ENCODE measurements around the gene CLEC3A.

CLEC3A gene

DNA sequence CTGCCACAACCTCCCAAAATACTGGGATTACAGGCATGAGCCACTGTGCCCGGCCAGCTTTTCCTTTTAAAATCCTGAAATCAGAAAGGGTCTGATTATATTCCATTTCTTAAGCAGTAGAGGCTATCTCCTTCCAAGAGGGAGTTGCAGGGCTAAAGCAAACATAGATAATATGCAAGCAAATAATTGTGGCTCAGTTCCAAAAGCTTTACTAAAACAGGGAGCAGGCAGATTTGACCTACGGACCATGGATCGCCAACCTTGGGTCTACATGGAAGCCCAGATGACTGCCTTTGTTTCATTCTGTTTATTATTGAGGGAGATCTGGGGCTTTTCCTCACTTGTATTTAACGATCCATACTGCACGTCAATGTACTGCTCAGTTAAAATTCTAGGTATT is 38.5 kb downstream of the CLEC3A start:
- Mint-ChIP-seq H3K4me3 (no peak overlapping the region), H3K9me3 (no peaks in the 10 kb centered on the region), H3K36me3 (no peaks in the 10 kb centered on the region), H3K27ac (no peak overlapping the region), H3K27me3 (peaks cover 5% of the 10 kb centered on the region), H3K4me1 (no peaks in the 10 kb centered on the region)

DNA sequence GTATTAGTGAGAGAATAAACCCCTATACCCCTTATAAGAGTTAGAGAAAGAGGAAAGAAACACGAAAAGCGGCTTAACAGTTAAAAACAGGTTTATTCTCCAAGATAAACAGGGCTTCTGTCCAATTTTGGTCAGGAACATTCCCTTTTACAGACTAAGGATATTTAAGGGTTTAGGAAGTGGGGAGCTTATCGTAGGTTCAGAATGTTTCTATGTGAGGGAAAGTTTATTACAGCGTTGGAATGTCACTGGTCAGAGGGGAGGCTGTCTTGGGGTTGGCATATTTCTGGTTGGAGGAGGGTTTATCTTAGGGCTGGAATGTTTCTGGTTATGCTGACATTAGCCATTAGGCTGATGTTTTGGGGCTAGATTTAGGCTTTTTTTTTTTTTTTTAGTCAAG is 43.0 kb downstream of the CLEC3A start:
- H3K27me3 Mint-ChIP-seq = peaks cover 5% of the 10 kb centered on the region

DNA sequence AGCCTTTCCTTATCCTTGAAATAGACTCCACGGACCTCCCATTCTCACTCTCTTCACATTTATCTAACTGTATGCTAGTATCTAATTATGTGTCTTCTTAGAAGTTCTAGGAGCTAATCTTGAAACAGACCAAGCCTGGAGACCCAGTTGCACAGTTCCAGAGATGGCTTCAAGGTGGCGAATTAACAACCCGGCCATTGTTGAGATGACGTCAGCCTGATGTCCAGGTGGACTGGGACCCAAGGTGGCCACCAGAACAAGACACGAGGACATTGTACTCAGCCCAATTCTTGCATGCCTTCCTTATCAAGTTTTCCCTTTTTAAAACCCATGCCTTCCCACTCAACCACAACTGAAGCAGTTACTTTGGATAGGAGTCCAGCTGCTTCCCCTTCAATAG is 47.6 kb downstream of the CLEC3A start:
- Mint-ChIP-seq H3K4me3 (no peak overlapping the region), H3K4me1 (no peaks in the 10 kb centered on the region), H3K27me3 (peaks cover 7% of the 10 kb centered on the region), H3K27ac (no peak overlapping the region), H3K36me3 (no peaks in the 10 kb centered on the region), H3K9me3 (no peaks in the 10 kb centered on the region)

More for the DNA sequence above, 43.0 kb downstream of the CLEC3A start:
- Mint-ChIP-seq H3K9me3 (no peaks in the 10 kb centered on the region), H3K36me3 (no peaks in the 10 kb centered on the region), H3K27ac (no peak overlapping the region), H3K4me1 (no peaks in the 10 kb centered on the region), H3K4me3 (no peak overlapping the region)

DNA sequence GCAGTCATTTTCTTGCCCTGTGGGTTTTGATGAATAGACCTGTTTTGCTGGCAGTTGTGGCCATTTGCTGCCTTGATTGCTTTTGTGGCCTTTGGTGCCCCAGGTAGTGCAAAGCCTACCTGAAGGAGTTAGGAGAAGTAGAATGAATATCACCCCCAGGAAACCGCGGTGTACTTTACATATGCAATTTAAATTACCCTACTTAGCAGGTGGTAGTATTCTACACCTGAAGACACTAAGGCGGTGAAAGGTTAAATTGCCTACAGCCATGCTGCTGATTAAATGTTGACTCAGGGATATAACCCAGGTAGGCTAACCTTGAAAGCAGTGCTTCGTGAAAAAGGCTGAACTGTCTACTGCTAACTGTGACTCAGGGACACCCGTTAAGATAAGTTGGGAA is 49.9 kb downstream of the CLEC3A start:
- Mint-ChIP-seq H3K9me3 (no peaks in the 10 kb centered on the region), H3K4me3 (no peak overlapping the region), H3K4me1 (no peaks in the 10 kb centered on the region), H3K27ac (no peak overlapping the region), H3K27me3 (peaks cover 4% of the 10 kb centered on the region), H3K36me3 (no peaks in the 10 kb centered on the region)

DNA sequence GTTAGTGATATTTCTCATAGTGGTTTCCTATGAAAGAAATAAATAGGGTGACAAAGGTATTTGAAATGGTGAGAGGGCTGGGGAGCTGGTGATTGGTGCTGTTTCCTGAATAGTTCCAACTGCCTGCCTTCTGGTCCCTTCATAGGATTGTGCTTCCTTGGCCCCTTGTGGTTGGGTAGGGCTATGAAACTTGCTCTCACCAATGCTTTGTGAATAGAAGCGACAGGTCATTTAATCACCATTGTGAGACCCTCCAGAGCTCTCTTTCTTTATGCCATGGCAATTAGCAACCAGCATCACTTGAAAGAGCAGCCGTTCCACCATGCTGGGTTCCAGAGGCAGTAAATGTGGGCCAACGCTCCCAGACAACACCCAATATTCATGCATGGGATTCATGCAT is 53.5 kb downstream of the CLEC3A start:
- Mint-ChIP-seq H3K27me3 (peaks cover 2% of the 10 kb centered on the region), H3K27ac (no peak overlapping the region), H3K4me3 (no peak overlapping the region)

DNA sequence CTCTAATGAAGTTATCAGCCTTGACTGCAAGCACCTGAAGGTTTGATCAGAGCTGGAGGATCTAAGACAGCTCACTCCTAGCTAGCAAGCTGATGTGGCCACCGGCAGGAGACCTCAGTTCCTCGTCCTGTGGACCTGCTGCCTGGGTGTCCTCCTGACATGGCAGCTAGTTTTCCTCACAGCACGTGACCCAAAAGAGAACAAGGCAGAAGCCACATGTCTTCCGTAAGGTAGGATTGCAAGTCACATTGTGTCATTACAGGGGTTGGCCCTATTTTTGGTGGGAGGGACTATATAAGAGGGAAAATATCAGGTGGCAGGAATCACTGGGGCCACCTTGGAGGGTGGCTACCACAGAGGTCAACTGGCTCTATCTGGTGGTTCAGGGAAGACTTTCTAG is 59.0 kb downstream of the CLEC3A start:
- H3K4me3 Mint-ChIP-seq = no peak overlapping the region
- no peaks in the 10 kb centered on the region for H3K4me1 Mint-ChIP-seq
- no peak overlapping the region for H3K27ac Mint-ChIP-seq
- H3K36me3 Mint-ChIP-seq = no peaks in the 10 kb centered on the region
- peaks cover 1% of the 10 kb centered on the region for H3K27me3 Mint-ChIP-seq
- no peaks in the 10 kb centered on the region for H3K9me3 Mint-ChIP-seq

More for the DNA sequence above, 53.5 kb downstream of the CLEC3A start:
- Mint-ChIP-seq H3K4me1 (no peaks in the 10 kb centered on the region), H3K9me3 (no peaks in the 10 kb centered on the region), H3K36me3 (no peaks in the 10 kb centered on the region)
